Pons (tissue), 1 donor: ENCODE data around the gene HACD3.
"Not testable (repeated sequence)": the region's sequence is repeated elsewhere in the genome, so short reads cannot be mapped to it uniquely, and the experiment has no call there.

Source experiments
- DNase-seq: peaks from one replicate; pipeline ENCODE4 v3.0.0-alpha.2; 2016; ENCODE audit warnings: low spot score

The HACD3 gene

DNA sequence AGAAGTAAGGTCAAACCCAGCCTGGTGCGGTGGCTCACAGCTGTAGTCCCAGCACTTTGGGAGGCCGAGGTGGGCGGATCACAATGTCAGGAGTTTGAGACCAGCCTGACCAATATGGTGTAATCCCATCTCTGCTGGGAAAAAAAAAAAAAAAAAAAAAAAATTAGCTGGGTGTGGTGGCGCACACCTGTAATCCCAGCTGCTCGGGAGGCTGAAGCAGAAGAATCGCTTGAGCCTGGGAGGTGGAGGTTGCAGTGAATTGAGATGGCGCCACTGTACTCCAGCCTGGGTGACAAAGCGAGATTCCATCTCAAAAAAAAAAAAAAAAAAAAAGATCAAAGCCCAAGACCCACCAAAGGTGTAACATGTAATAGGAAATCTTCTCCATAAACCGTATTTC is 19.0 kb downstream of the HACD3 start:
- DNase-seq = not testable (repeated sequence)

DNA sequence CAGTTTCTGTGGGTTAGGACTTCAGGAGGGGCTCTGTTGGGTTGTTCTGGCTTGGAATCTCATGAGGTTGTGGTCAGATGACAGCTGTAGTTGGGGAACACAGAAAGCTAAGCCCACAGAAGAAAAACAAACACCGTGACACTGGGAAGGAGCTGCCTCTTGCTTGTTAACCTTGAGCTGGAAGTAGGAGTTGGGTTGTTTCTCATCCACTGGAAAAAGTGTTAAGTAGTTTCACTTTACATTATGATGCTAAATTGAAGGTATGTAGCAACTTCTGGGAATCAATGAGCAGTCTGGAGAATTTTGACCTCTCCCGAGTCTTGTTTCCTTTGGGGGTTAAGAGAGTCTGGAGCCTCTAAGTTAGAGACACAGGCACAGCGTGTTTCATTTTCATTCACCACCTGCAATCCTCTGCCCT is 20.4 kb downstream of the HACD3 start:
- DNase-seq = peak; percentile 38

DNA sequence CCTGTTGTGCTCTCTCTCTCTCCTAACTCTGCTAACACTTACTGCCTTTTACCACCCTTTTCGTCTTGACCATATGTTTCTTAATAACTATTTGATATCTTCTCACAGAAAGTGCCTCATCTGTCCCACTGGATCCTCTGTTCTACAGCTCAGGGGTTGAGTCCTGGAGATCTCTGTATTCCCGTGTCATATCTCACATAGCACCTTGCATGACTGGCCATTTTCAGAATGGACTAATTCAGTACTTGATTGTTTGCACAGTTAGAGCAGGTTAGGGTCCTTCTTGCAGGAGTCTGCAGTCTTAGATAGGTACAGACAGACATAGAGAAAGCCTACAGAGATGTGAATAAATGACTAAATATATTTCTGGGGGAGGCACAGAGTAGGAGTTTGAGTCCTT is 20.9 kb downstream of the HACD3 start:
- DNase-seq = no peak

DNA sequence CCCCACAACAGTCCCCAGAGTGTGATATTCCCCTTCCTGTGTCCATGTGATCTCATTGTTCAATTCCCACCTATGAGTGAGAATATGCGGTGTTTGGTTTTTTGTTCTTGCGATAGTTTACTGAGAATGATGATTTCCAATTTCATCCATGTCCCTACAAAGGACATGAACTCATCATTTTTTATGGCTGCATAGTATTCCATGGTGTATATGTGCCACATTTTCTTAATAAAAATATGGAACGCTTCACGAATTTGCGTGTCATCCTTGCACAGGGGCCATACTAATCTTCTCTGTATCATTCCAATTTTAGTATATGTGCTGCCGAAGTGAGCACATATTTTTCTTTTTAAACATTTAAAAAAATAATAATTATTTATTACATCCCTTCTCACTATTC is 22.6 kb downstream of the HACD3 start:
- DNase-seq = not testable (repeated sequence)

DNA sequence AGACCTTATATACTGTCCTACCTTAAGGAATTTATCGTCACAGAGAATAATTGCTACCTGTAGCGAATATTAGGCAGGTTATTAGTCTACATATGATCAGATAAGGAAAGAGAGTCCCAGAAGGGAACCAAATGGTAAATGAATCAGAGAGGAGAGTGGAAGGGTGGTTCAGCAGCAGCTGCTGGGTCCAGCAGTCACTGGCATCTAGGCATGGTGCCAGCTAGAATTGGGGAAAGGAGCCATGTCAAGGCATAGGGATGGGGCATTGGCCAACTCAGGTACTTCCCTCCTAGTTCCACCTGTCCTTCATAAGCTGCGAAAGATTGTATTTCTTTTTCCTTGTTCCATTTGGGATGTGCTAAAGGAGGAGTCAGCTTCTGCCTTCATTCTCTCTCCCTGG is 23.4 kb downstream of the HACD3 start:
- no peak for DNase-seq

DNA sequence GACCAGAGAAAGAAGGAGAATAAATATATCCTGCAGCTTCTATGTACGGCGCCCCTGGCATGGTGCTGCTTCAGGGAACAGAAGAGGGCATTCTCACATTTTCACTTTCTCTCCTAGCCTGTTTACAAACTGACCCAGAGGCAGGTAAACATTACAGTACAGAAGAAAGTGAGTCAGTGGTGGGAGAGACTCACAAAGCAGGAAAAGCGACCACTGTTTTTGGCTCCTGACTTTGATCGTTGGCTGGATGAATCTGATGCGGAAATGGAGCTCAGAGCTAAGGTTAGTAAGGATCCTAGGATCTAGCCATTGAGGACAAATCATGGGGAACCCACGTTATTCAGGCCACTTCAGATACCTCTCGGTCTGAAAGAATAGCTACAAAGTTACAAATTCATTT is 26.4 kb downstream of the HACD3 start:
- DNase-seq = no peak

DNA sequence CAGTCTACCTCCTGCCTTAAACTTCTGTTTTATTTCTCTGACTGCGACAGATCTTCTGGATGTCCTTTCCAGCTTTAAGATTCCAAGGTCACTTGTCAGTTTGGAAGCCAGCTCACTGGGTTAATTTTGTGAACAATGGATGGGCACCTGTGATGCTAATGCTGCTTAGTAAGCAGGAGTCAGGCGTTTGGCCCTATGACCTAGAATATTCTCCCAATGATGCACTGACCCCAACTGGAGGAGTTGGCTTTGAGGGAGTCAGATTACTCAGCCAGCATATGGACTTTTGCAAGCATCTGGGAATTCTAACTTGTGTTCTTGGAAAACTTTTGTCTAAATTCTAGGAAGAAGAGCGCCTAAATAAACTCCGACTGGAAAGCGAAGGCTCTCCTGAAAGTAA is 28.1 kb downstream of the HACD3 start:
- no peak for DNase-seq

DNA sequence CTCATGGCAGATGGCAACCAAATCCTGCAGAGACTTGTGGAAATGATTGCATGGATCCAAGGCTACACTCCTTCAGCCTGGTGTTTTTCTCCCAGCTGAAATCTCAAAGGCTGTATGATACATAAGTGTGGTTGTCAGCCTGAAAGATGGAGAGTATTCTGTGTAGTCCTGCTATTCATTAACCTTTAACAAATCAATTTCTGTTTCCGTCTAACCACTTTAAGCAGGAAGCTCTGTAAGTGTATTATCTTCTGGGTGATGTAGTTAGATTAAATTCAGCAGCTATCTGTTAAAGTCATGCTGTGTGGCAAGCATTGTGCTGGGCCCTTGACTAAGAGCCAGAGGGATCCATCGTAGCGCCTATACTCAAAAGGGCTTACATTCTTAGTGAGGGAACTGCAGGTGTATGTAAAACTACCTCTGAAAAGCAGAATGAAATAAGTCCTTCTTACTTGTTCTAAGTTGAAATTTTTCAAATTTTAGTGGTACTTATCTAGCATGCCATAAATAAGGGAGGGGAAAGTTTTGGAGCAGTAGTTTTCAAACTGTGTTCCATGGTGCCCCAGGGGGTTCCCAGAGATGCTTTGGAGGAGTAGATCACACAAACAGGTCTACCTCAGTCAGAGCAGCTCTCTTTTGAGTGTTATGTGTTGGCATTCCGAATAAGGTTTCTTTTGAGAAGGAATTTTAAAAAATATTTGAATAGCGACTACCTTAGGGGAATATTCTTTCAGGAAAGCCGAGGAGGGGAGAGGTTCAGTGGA is 28.9 kb downstream of the HACD3 start:
- no peak for DNase-seq

DNA sequence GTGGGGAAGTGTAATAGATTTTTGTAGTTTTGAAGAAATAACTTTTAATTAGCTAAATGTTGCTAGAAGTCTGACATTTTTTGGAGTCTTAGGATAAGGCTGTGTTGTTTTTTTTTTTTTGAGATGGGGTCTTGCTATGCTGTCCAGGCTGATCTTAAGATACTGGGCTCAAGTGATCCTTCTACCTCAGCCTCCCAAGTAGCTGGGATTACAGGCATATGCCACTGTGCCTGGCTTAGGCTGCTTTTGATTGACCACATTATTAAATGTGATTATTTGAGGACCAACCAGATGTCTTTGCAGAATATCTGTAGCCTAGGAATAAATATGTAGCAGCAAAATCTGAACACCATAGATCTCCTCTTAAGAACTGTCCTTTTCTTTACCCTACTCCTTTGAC is 29.7 kb downstream of the HACD3 start:
- no peak for DNase-seq

DNA sequence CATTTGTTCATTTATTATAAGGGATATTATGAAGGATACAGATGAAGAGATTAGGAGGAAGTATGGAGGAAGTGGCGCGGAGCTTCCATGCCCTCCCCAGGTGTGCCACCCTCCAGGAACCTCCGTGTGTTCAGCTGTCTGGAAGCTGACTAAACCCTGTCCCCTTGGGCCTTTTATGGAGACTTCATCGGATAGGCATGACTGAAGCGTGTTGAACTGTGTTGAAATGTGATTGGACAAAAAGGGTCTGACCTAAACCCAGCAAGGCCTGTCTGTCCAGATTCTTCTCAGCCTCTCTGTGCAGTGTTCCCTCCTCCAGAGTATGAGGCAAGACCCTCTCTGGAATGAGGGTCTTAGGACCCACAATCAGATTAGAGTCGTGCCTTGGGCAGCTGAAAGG is 31.7 kb downstream of the HACD3 start:
- DNase-seq = no peak

DNA sequence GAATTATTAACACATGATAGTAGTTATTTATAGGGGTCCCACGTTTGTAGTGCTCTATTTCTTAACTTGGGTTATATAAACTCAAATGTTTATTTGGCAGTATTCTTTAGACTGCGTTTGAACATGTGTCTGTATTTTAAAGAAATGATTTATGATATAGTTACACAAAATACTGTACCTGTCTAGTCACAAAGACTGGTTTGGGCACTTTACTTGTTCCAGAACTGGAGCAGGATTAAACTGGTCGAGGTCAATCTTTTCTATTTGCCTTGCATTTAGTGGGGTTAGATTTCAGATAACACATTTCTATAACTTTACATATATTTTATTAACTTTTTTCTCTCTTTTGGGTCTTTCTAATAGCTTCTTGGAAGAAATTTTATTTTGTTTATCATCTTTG is 39.5 kb downstream of the HACD3 start:
- no peak for DNase-seq

DNA sequence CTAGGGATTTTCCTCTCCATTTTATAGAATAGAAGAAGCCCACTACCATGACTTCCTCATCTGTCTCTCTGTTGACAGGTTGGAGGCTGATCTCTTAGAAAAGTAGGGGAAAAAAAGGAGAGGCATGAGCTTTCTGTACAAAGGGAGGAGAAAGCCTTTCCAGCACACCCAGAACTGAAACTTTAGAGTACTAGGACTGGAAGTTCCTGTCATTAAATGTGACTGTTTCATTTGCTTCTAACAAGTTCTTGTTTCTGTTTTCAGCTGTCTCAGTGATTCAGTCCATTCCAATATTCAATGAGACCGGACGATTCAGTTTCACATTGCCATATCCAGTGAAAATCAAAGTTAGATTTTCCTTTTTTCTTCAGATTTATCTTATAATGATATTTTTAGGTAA is 41.7 kb downstream of the HACD3 start:
- DNase-seq = no peak

DNA sequence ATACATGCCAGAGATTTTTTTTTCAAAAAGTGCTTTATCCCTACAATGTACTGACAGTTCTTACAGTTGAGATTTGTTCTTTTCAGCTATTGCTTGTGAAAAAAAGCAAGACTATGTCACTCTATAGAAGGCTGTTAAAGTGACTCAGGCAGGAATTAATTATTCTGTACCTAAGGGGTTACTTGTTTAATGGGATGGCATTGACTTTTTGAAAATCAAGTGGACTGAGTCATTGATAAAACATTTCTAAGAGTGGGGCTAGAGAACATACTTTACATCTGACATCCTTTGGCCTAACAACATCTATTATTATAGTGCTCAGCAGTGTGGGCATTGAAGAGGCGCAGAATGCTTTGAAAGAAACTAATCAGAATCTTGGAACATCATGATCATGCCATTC is 46.4 kb downstream of the HACD3 start:
- DNase-seq = no peak

DNA sequence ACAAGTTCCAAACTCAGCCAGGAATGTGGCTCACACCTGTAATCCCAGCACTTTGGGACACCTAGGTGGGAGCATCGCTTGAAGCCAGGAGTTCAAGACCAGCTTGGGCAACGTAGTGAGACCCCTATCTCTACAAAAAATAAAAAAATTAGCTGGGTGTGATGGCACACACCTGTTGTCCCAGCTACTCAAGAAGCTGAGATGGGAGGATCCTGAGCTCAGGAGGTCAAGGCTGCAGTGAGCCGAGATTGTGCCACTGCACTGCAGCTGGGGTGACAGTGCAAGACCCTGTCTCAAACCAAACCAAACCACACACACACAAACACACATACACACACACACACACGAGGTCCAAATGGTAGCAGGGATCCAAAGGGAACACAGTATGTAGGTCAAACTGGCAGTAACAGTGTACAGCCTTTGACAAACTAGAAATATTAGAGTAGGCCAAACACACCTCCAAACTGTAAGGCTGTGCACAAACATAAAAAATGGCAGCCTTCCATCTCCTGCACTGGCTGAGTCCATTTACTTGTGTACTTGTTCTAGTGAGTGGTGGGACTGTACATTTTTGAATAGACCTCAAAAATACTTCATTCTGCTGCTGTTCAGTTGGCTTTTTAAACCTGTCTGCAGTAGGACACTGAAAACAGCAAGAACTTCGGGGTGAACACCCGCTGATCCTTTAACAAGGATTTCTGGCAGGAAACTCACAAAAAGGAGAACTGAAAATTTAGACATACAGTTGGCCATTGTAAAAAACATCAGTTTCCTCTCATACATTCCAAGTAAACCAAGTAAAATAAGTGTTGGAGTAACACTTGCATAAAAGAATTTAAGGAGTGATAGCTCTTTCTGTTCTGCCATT is 47.1 kb downstream of the HACD3 start:
- no peak for DNase-seq

DNA sequence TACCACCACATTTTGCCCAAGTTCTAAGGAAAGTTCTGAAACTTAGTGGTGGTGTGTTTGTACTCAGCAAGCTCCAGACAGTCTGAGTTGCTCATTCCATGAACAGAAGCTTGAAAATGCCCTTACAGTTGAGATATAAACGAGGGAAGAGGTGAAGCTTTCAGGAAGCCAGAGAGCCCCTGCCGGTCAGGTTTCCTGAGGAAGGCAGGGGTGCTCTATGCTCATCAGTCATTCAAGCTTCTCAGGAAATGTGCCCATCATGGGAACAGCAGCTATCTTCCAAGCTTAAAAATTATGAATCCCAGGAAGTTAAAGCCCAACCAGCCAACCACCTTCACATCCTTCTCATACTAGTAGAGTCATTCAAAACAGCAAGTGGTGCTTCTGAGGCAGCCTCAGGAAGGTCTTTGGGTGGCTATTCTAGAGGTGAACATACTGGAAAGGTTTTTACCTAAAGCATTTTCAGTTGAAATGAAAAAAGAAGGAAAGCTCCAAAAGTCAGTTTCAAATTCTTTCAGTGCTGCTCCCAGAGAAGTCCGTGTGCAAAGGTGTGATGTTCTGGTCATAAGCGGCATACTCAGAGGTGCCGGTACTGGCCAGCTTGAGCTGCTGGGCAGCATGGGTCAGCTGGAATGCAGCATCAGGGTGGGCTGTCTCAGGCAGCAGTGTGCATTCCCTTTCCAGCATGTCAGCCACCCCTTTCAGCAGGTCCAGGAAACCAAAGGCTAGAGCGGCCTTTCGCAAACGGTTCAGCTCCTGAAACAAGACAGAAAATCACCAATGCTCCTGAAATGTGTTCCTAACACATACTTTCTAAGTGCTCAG is 48.9 kb downstream of the HACD3 start:
- DNase-seq = no peak

DNA sequence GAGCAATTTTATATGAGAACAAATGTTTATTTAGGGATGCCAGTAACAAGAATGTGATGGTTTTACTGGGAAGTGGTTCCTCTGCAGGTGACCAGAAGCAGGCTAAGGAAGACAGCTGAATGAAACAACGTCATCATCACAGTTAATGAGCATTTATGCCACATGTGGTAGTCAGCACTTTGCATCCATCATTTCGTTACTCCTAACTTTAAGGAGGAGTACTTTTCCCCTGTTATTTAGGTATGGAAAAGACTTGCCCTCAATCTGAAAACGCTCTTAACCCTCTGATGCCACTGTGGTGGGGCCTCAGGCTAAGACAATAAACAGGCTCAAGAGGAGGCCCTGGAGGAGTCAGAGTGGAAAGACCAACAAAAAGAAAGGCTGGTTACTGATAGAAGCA is 49.5 kb downstream of the HACD3 start:
- no peak for DNase-seq

DNA sequence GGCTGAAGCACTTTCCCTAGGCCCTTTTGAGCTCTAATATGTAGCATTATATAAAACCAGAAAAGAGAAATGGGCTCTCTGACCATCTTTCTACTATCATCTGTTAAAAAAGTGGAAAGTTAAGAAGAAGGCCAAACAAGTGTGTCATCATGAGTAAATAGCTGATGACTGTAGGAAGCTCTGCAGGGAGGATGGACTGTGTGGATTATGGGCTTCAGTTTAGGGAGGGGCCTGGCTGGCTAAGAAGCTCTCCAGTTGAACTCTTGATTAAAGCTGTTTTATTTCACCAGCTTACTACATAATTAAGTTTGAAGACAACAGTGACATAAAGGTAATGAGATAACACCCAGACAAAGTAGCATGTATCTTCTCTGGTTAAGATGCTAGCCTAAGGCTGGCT is 50.0 kb downstream of the HACD3 start:
- no peak for DNase-seq

DNA sequence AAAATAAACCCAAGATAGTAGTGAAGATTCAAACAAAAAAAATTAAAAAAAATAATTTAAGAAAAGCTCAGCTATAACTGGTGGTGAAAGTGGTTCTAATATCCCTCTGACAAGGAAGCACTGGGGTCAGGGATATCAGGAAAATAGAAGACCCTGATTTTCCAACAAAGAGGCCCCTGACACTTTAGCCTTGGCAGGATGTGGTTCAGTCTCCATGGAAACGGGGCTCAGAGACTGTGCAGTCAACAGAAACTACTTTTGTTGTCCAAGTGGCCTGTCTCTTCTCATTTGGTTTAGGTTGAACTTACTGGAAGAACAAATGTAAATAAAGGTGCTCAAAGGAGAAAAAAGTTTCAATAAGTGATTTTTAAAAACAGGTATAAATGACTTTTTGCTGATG is 53.4 kb downstream of the HACD3 start:
- DNase-seq = peak; percentile 37

DNA sequence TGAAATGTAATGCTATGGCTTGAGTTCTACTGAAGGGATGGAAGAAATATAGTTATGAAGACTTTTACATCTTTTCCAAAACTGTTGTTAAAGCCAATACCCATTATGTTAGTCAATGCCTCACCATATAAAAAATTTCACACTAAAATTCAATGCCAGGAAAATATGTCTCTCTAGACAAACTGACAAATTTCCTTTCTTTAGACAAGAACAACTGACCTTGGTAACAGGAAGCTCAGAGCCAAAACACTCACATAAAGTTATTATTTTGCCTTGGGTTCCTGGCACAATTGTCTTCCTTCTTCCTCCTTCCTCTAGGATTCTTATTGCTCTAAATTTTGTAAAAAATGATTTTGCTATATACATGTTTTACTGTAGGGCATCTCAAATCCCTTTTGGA is 54.0 kb downstream of the HACD3 start:
- DNase-seq = no peak

DNA sequence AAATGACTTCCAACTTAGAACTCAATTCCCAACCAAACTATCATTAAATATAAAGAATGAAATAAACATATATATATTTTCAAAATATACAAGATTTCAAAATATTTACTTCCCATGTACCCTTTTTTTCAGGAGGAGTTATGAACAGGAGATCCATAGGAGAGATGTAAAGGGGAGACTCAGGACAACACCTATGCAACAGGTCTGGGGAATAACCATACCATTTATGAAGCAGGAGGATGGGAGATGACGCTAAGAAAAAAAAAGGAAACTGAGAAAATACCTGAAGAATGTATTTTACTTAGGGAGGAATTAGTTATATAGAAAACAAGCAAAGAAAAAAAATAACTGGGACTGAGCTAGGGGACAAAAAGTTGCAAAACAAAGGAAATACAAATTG is 56.8 kb downstream of the HACD3 start:
- DNase-seq = no peak

DNA sequence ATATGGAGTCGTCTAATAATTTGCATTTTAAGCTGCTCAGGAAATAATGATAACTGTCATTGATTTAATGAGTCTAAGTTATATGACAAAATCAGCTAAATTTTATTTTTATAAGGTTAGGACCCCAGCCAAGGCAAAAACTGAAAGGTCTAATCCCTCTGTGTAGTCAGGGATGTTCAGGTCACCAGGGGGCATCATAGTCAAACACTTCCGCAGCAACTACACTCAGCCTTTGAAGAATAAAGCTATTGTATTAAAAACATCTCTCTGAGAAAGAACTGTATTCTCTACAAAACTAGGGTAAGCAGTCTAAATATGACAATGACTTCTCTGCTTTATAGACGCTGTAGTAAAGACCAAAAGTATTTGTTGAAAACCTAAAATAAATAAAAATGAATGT is 65.7 kb downstream of the HACD3 start:
- peak; percentile 92 for DNase-seq

DNA sequence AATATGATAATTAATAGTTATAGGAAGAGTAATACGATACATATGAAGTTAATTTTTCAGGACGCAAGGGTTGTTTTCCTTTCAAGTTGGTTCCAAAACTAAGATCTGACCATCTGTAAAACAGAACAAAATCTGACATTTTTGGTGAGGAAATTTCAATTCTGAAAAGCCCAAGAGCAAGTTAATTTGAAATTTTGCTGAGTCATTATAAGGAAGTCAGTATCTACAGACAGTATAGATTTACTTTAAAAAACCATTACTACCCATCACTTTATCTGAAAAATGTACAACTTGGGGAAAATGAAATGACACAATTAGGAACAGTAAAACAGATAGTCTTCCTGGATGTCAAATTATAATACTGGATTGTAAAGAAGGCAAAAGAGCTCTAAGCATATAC is 68.2 kb downstream of the HACD3 start:
- DNase-seq = no peak

DNA sequence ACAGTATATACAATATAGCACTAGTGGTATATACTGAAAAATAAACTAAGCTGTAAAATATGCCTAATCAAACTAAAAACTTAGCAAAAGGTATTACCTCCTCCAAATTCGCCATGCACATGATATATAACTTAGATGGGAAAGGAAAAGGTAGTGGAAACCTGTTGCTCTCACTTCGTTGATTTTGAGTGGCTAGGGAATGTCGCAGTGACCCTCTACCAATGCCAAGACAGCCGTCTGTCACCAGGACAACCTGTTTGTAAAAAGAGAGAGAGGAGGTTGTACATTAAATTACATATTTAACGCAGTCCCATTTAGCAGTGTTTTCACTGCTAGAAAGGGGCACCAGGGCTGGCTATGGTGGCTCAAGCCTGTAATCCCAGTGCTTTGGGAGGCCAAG is 69.4 kb downstream of the HACD3 start:
- no peak for DNase-seq
